WERI-Rb-1 (cell line): ENCODE data around the gene CAMTA1.
A peak's percentile ranks its signal among the peaks of the same experiment; 100 is the strongest.

Source experiments
- DNase-seq: peaks from one replicate; pipeline ENCODE4 v3.0.0-alpha.2; 2020
- H3K27ac ChIP-seq: fragments of 250-450 bp; sonication (Bioruptor Pico); 2 replicates; pipeline ENCODE4 v1.5.1; 2020; ENCODE audit warnings: mild to moderate bottlenecking, moderate library complexity
- H3K27me3 ChIP-seq: fragments of 250-450 bp; sonication (Bioruptor Pico); 2 replicates; pipeline ENCODE4 v1.5.1; 2021; ENCODE audit warnings: mild to moderate bottlenecking, low read depth, moderate library complexity; ENCODE audit not compliant: insufficient read depth, severe bottlenecking
- H3K36me3 ChIP-seq: fragments of 250-450 bp; sonication (Bioruptor Pico); 2 replicates; pipeline ENCODE4 v1.5.1; 2020; ENCODE audit warnings: mild to moderate bottlenecking, moderate library complexity
- H3K4me3 ChIP-seq: 2 replicates; pipeline ENCODE4 v1.5.1; 2011; ENCODE audit warnings: low read depth, mild to moderate bottlenecking, control low read depth, low read length
- H3K9me3 ChIP-seq: fragments of 250-450 bp; sonication (Bioruptor Pico); 2 replicates; pipeline ENCODE4 v1.5.1; 2021; ENCODE audit warnings: mild to moderate bottlenecking, moderate library complexity; ENCODE audit not compliant: severe bottlenecking
- TF ChIP-seq, protein P1 (sequence below): IDR thresholded peaks from 2 replicates; pipeline ENCODE4 v1.5.1; 2011; ENCODE audit warnings: low read depth, mild to moderate bottlenecking, control low read depth, inconsistent platforms, low read length

Gene CAMTA1

DNA sequence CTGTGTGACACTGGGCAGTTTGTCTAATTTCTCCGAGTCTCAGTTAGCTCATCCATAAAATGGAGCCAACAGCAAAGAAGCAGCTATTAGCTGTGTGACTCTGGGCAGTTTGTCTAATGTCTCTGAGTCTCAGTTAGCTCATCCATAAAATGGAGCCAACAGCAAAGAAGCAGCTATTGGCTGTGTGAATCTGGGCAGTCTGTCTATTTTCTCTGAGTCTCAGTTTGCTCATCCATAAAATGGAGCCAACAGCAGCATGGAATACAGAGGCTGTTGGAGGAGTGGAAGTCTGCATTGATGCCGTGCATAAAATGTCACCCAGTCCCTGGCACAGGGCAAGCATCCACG lies 688.9 kb downstream of the CAMTA1 start:
- Histone ChIP-seq H3K4me3 (no peak overlapping the region), H3K9me3 (no peaks in the 10 kb centered on the region), H3K27me3 (no peaks in the 10 kb centered on the region), H3K27ac (no peak overlapping the region), H3K36me3 (no peaks in the 10 kb centered on the region)
- DNase-seq: no peak
- TF ChIP-seq, protein P1, sequence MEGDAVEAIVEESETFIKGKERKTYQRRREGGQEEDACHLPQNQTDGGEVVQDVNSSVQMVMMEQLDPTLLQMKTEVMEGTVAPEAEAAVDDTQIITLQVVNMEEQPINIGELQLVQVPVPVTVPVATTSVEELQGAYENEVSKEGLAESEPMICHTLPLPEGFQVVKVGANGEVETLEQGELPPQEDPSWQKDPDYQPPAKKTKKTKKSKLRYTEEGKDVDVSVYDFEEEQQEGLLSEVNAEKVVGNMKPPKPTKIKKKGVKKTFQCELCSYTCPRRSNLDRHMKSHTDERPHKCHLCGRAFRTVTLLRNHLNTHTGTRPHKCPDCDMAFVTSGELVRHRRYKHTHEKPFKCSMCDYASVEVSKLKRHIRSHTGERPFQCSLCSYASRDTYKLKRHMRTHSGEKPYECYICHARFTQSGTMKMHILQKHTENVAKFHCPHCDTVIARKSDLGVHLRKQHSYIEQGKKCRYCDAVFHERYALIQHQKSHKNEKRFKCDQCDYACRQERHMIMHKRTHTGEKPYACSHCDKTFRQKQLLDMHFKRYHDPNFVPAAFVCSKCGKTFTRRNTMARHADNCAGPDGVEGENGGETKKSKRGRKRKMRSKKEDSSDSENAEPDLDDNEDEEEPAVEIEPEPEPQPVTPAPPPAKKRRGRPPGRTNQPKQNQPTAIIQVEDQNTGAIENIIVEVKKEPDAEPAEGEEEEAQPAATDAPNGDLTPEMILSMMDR: no peak

DNA sequence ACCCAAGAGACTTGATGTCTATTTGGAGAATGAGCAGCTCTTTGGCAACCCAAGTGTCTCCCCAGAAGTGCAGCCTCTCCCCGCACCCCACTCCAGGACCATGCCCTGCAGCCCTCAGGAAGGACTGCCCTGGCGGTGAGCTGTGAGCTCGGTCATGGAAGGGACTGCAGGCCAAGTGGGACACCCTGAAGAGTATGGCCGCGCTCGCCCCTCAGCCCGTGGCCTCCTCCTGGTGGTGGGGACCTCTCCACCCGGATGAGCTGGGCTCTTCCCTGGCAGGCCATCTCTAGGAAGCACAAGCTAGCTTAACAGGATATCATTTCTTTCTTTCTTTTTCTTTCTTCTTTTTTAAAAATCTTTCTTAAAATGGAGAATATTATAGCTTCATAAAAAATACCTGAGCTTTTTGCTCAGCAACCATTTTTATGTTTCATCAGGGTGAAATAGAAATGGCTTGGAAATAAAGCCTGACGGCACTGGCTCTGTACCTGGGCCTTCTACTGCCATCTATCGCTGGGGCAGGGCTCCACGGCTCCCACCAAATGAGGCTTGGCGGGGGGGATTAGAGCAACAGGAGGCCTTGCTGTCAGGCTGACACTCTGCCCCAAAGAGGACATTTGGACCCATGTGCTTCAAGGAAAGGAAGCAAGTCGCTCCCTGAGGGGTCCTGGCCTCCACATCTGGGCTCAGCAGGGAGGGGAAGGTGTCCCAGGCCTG lies 689.7 kb downstream of the CAMTA1 start:
- Histone ChIP-seq H3K27me3 (no peaks in the 10 kb centered on the region), H3K27ac (no peak overlapping the region), H3K9me3 (no peaks in the 10 kb centered on the region), H3K36me3 (no peaks in the 10 kb centered on the region), H3K4me3 (no peak overlapping the region)
- DNase-seq: peak; percentile 76
- TF ChIP-seq, protein P1: peak; percentile 41; the same call in 1 of the 2 replicates

DNA sequence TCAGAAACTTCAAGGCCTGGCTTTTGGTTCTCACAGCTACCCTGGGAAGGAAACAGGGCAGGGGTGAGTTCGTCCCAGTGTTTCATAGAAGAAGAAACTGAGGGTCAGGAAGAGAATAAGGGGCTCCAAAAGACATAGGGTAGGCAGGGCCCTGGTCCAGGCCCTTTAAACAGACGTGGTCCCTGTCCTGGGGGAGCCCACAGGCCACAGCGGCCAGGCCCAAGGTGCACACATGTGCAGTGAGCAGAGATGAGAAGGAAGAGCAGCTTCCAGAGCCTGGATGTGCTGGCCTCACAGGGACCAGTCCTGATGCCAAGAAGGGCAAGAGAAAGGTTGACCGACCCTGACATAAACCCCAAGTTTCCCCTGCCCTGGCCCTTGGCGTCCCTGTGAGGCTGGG lies 690.4 kb downstream of the CAMTA1 start:
- no peak overlapping the region for H3K27ac ChIP-seq
- no peaks in the 10 kb centered on the region for H3K27me3 ChIP-seq
- no peaks in the 10 kb centered on the region for H3K9me3 ChIP-seq
- H3K4me3 ChIP-seq: no peak overlapping the region
- TF ChIP-seq, protein P1: no peak
- no peak for DNase-seq
- no peaks in the 10 kb centered on the region for H3K36me3 ChIP-seq

DNA sequence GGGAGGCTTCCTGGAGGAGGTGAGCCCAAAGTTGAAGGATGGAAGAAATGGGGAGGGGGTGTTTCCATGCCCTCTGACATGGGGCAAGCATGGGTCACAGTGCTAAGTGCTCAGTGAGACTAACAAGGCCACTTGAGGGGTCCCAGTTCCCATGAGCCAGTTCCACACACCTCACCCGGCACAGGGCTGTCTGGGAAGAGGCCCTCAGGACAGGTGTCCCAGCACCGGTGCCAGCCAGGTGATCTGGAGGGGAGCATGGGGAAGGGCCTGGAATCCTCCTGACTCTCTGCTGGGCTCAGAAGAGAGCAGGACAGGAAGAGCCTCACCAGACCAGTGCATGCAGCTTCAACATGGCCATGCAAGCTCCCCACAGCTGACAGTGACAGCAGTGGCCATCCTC lies 691.1 kb downstream of the CAMTA1 start:
- TF ChIP-seq, protein P1: no peak
- Histone ChIP-seq H3K9me3 (no peaks in the 10 kb centered on the region), H3K36me3 (no peaks in the 10 kb centered on the region), H3K4me3 (no peak overlapping the region), H3K27ac (no peak overlapping the region), H3K27me3 (no peaks in the 10 kb centered on the region)
- DNase-seq: no peak

DNA sequence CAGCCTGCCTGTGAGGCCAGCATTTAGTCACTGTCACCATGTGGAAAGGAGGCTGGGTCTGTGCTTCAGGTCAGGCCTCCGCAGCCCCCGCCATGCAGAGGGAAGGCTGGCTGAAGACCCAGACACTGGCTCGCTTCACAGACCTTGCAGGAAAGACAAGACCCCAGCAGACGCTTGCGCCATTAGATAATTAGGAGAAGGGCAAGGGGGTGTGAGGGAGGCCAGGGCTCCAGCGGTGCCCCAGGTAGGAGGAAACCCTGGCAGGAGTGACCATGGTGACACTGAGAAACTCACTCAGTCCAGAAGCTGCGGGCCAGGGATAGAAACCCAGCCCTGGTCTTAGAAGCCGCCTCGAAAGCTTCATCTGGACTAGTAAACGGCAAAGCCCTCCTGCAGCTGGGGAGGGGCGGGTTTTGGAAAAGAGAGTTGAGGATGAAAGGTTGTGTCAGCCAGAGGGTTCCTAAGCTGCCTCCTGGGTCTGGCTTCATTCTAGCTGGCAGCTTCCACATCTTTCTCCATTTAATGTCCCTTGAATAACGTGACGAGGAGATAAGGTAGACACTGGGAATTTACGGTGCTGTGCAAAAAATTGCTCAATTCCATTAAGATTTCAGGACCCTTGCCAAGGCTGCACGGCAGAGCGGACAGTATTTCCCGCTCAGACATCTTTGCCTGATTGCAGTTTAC lies 691.8 kb downstream of the CAMTA1 start:
- TF ChIP-seq, protein P1: no peak
- Histone ChIP-seq H3K4me3 (no peak overlapping the region), H3K36me3 (no peaks in the 10 kb centered on the region), H3K9me3 (no peaks in the 10 kb centered on the region), H3K27ac (no peak overlapping the region), H3K27me3 (no peaks in the 10 kb centered on the region)
- DNase-seq: no peak
